DMS153 treated with DMSO at 0.1 percent for 48 hours (cell line): ENCODE results near the gene ATF7IP2.
A peak's percentile ranks its signal among the peaks of the same experiment; 100 is the strongest.
"Not testable (repeated sequence)": the region's sequence is repeated elsewhere in the genome, so short reads cannot be mapped to it uniquely, and the experiment has no call there.

Source experiments
- DNase-seq: peaks from one replicate; lab custom pipeline; 2025; ENCODE audit not compliant: unreplicated experiment; lab: John Stamatoyannopoulos, UW

The ATF7IP2 gene

GRCh38 chr16:10505286-10505685 is 119.4 kb downstream of the ATF7IP2 start:
- DNase-seq, result not testable (repeated sequence)

- DNase-seq, result peak; percentile 68
Observed at GRCh38 chr16:10509534-10510025, 123.7 kb downstream of the ATF7IP2 start.

- no peak for DNase-seq
Observed at GRCh38 chr16:10510279-10510678, 124.4 kb downstream of the ATF7IP2 start.

GRCh38 chr16:10511829-10512228 is 126.0 kb downstream of the ATF7IP2 start:
- DNase-seq, result no peak

- peak; percentile 28 for DNase-seq
Observed at GRCh38 chr16:10514369-10515055, 128.7 kb downstream of the ATF7IP2 start.

GRCh38 chr16:10517868-10518267 is 132.0 kb downstream of the ATF7IP2 start:
- no peak for DNase-seq

GRCh38 chr16:10518479-10519041 is 132.7 kb downstream of the ATF7IP2 start:
- no peak for DNase-seq

GRCh38 chr16:10519297-10519696 is 133.4 kb downstream of the ATF7IP2 start:
- DNase-seq, result no peak

- DNase-seq, result peak; percentile 2
Observed at GRCh38 chr16:10519929-10520868, 134.3 kb downstream of the ATF7IP2 start.

GRCh38 chr16:10520869-10521578 is 135.2 kb downstream of the ATF7IP2 start:
- DNase-seq, result no peak

- no peak for DNase-seq
Observed at GRCh38 chr16:10521681-10522274, 135.9 kb downstream of the ATF7IP2 start.

GRCh38 chr16:10522966-10523365 is 137.1 kb downstream of the ATF7IP2 start:
- DNase-seq, result no peak

GRCh38 chr16:10525214-10525825 is 139.5 kb downstream of the ATF7IP2 start:
- no peak for DNase-seq

GRCh38 chr16:10526962-10527361 is 141.1 kb downstream of the ATF7IP2 start:
- no peak for DNase-seq

GRCh38 chr16:10528635-10529034 is 142.8 kb downstream of the ATF7IP2 start:
- no peak for DNase-seq

- no peak for DNase-seq
Observed at GRCh38 chr16:10529895-10530669, 144.2 kb downstream of the ATF7IP2 start.

GRCh38 chr16:10530685-10531084 is 144.8 kb downstream of the ATF7IP2 start:
- no peak for DNase-seq

- no peak for DNase-seq
Observed at GRCh38 chr16:10531582-10531981, 145.7 kb downstream of the ATF7IP2 start.
